Breast epithelium (tissue), 3 donors: ENCODE data around the gene COL23A1.

ENCODE experiments used
- POLR2A ChIP-seq: fragments of 450-650 bp; IDR thresholded peaks from one replicate; pipeline ENCODE4 v1.6.1; 2016; ENCODE audit warnings: antibody characterized with exemption, mild to moderate bottlenecking, moderate library complexity
- TF ChIP-seq, protein P1 (sequence below), 3 donors: fragments of 450-650 bp; IDR thresholded peaks; one replicate each; pipeline ENCODE4 v1.5.1; 2016 to 2017; ENCODE audit warnings: antibody characterized with exemption in 3 of 3, mild to moderate bottlenecking in 3 of 3, moderate library complexity in 3 of 3

DNA sequence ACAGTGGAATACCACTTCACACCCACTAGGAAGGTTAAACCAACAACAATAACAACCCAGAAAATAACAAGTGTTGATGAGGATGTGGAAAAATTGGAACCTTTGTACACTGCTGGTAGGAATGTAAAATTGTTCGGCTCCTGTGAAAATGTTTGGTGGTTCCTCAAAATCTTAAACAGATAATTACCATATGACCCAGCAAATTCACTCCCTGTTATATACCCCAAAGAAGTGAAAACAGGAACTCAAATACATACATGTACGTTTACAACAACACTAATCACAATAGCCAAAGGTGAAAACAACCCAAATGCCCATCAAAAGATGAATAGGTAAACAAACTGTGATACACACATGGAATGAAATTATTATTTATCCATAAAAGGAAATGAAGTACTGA is 179.1 kb downstream of the COL23A1 start:
- TF ChIP-seq POLR2A = no peak
- TF ChIP-seq, protein P1, sequence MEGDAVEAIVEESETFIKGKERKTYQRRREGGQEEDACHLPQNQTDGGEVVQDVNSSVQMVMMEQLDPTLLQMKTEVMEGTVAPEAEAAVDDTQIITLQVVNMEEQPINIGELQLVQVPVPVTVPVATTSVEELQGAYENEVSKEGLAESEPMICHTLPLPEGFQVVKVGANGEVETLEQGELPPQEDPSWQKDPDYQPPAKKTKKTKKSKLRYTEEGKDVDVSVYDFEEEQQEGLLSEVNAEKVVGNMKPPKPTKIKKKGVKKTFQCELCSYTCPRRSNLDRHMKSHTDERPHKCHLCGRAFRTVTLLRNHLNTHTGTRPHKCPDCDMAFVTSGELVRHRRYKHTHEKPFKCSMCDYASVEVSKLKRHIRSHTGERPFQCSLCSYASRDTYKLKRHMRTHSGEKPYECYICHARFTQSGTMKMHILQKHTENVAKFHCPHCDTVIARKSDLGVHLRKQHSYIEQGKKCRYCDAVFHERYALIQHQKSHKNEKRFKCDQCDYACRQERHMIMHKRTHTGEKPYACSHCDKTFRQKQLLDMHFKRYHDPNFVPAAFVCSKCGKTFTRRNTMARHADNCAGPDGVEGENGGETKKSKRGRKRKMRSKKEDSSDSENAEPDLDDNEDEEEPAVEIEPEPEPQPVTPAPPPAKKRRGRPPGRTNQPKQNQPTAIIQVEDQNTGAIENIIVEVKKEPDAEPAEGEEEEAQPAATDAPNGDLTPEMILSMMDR (IDR thresholded peaks at IDR 0.05) = no peak
